PFSK-1 (cell line): ENCODE measurements around the gene UCN2.

Source experiments
- FOXP2 ChIP-seq: optimal IDR thresholded peaks from 2 replicates; pipeline ENCODE3; 2011; ENCODE audit warnings: borderline replicate concordance, control low read depth, inconsistent platforms; ENCODE audit not compliant: insufficient read depth; ENCODE audit errors: extremely low read length, extremely low read depth
- POLR2AphosphoS5 ChIP-seq: IDR thresholded peaks from 2 replicates; pipeline ENCODE4 v1.6.1; 2012; ENCODE audit warnings: low read depth, mild to moderate bottlenecking, control low read depth, low read length, moderate library complexity
- REST ChIP-seq, 2 experiments: IDR thresholded peaks; 2 replicates each; pipeline versions ENCODE4 v1.6.1 to v1.8.0; 2011 to 2012; ENCODE audit warnings: low read depth in 2 of 2, low read length in 2 of 2, control low read depth in 1 of 2, inconsistent platforms in 1 of 2, mild to moderate bottlenecking in 1 of 2, moderate library complexity in 1 of 2; ENCODE audit not compliant: insufficient read depth in 1 of 2
- SIN3A ChIP-seq: IDR thresholded peaks from 2 replicates; pipeline ENCODE4 v1.6.1; 2012; ENCODE audit warnings: mild to moderate bottlenecking, low read length, moderate library complexity, borderline replicate concordance; ENCODE audit not compliant: insufficient read depth
- TAF1 ChIP-seq: IDR thresholded peaks from 2 replicates; pipeline ENCODE4 v1.6.1; 2012; ENCODE audit warnings: low read length, control low read depth, borderline replicate concordance; ENCODE audit not compliant: insufficient read depth

Gene UCN2

GRCh38 chr3:48514431-48515227 lies 49.0 kb downstream of the UCN2 start:
- no peak for TF ChIP-seq POLR2AphosphoS5
- no peak for TF ChIP-seq REST (IDR thresholded peaks at IDR 0.05; ENCODE audit: insufficient read depth in 1 of 2, low read depth in 2 of 2, low read length in 2 of 2)
- no peak for TF ChIP-seq FOXP2
- no peak for TF ChIP-seq SIN3A
- no peak for TF ChIP-seq TAF1
